GM18505 (cell line): ENCODE results near the gene SPTSSB.

Experiments
- ATAC-seq: cut with Tn5 transposase; IDR thresholded peaks from one replicate; pipeline ENCODE4 v1.9.1; 2021; ENCODE audit not compliant: unreplicated experiment
- POLR2A ChIP-seq: IDR thresholded peaks from 4 replicates; pipeline ENCODE4 v1.6.1; 2011; ENCODE audit warnings: borderline replicate concordance; ENCODE audit not compliant: insufficient read depth, insufficient read length; ENCODE audit errors: extremely low read depth

The SPTSSB gene

GRCh38 chr3:161403251-161403650, 31.9 kb upstream of the SPTSSB start:
- TF ChIP-seq POLR2A, result no peak
- no peak for ATAC-seq

GRCh38 chr3:161401389-161401788, 30.1 kb upstream of the SPTSSB start:
- no peak for TF ChIP-seq POLR2A
- ATAC-seq, result no peak

DNA sequence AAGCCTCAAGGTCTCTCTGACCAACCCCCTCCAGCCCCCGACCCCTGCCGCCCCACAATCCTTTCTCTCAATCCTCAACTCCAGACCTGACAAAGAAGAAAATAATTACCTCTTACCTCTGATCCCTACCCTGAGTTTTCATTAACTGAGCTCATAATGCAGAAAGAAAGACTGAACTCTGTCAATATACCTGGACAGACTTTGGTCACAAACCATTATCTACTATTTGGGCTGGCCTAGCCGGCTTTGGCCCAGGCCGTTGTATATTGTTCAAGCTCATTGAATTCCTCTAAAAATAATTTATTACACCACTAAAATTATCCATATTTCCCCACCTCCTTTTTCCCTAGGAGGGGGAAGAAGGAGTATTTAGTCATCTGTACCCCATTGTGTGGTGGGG, 29.3 kb upstream of the SPTSSB start:
- no peak for TF ChIP-seq POLR2A
- ATAC-seq, result no peak

GRCh38 chr3:161395115-161396012, 24.0 kb upstream of the SPTSSB start:
- no peak for ATAC-seq

GRCh38 chr3:161393803-161394202, 22.5 kb upstream of the SPTSSB start:
- ATAC-seq, result no peak
- no peak for TF ChIP-seq POLR2A

More at GRCh38 chr3:161395115-161396012, 24.0 kb upstream of the SPTSSB start:
- TF ChIP-seq POLR2A, result no peak

DNA sequence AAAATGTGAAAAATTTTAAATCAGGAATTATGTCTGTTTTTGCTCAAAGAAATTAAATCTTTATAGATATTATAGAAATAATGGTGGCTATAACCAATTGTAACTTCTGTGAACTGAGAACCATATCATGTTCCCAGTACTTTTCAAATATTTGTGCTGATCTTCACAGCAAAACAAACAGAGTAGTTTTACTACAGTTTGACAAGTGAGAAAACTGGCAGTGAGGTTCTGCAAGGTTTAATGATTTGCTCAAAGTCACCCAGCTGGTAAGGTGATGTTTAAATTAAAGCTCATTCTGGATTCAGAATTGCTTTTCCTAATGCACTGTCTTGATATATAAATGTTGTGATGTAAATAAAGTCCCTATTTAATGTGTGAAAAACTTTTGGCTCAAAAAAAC, 22.0 kb upstream of the SPTSSB start:
- TF ChIP-seq POLR2A, result no peak
- ATAC-seq, result no peak

- no peak for ATAC-seq
- no peak for TF ChIP-seq POLR2A
Observed at GRCh38 chr3:161392853-161393252, 21.5 kb upstream of the SPTSSB start.

GRCh38 chr3:161390200-161390599, 18.9 kb upstream of the SPTSSB start:
- TF ChIP-seq POLR2A, result no peak
- ATAC-seq, result no peak

- no peak for TF ChIP-seq POLR2A
- no peak for ATAC-seq
Observed at GRCh38 chr3:161389445-161390035, 18.2 kb upstream of the SPTSSB start.

GRCh38 chr3:161388855-161389254, 17.5 kb upstream of the SPTSSB start:
- no peak for ATAC-seq
- no peak for TF ChIP-seq POLR2A

DNA sequence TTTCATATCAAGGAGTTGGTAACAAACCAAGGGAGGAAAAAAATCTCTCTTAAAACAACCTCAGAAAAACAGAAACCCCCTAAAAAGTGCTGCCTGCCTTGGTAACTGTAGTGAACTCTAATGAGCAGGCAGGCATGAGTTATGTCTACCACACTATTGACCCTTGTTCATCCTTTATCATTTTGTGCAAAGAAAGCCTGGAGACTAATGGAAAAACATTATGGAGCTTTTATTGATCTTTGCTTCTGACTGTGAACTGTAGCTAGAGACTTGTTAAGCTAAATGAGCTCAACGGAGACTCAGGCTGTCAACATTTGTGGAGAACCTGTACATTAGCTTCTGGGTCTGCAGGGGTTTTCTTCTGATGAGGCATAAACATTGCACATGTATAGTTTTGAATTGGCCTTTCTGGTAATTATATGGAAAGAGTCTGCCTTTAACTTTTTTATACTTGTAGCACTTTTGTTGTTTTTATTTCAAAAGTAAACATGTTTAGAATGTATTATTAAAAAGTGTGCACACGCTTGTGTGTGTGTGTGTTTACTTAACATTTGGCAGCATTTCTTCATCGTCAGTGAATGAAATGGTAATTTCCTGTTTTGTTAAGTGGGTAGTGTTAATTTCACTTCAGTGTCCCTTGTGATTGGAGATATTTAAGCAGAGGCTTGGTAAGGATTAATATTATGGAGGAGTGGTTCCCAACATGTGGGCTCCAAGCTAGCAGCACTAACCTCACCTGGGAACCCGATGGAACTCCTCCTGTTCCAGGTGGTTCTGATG, 15.9 kb upstream of the SPTSSB start:
- ATAC-seq, result no peak
- TF ChIP-seq POLR2A, result no peak

DNA sequence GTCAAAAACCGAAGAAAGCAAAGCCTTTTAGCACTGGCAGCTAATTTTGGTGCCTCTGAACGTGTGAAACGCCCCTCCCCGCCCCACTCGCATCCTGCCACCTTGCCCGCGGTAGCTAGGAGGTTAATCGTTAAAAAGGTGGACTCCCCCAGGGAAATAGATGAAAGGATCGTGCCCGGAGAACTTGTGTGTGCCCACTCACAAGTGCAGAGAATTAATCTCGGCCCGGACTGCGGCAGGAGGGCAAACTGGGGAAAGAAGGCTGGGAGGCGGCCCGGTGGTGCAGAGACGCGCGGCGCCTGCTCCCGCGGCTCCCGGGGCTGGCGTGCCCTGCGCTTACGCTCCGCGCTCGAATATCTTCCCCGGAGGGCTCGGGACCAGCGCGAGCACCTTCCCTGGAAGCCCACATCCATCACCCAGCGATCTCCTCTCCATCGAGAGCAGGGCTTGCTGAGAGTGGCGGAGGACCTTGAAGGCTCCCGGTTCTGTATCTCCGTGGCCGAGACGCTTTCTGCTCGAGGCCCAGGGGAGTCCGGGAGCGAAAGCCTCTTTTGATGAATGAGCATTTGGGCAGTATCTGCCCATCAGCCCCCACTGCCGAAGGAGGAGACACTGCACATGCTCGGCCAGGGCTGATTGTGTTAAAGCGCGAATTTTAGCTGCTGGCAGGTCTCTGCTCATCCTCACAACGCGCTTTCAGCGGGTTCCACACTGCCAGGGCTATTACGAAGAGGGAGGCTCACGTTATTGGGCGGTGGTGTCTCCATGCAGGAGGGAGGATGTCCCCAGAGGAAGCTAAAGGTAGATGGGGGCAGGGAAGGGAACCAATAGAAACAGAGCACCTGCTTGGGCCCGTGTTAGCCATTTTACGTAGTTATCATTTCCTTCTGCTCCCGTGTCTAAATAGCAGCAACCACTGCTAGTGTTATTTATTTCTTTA, 1.3 kb upstream of the SPTSSB start:
- no peak for TF ChIP-seq POLR2A
- peak; percentile 54 for ATAC-seq
